Measurements from ENCODE around the gene RAE1.

The RAE1 gene

DNA sequence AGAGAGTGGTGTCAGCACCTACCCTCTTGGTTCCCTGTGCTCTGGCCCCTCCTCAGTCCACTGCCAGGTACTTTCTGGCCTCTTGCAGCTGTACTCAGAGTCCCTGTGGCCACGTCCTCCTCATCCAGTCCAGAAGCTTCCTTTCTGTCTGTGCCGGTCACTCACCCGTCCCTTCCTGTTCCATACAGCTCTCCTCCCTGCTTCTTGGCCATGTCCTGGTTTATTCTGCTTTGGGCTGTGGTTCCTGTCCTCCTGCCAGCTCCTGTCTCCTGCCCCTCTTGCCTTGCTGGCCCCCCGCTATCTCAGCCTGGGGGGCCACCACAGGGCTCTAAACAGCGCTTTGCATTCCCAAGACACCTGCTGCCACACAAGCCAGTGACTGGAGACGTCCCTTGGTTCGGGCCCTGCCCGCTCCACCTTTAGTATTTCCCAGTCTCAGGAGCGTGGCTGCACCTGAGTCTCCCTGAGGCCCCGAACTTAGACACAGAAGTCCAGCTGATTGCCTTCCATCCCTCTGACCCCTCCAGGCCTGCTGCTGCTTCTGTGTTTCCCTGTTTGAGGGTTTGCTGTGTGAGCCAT, 24.7 kb downstream of the RAE1 start:
- Histone ChIP-seq H3K14ac (ENCODE audit: low read length) (no peak overlapping the region), H3K4ac (ENCODE audit: low read depth, low read length) (no peak overlapping the region), H4K12ac (ENCODE audit: low read depth, low read length) (no peak overlapping the region), H3K4me2 (ENCODE audit: low read length) (no peak overlapping the region), H2BK5ac (ENCODE audit: low read depth, low read length, poor library complexity) (no peak overlapping the region), H4K91ac (ENCODE audit: low read depth, low read length) (no peak overlapping the region), H3K79me2 (ENCODE audit: control insufficient read depth, insufficient read depth, low read length, poor library complexity) (no peaks in the 10 kb centered on the region), H3K4me1 (ENCODE audit: control insufficient read depth in 1 of 2, insufficient read depth in 2 of 2, low read length in 2 of 2) (no peaks in the 10 kb centered on the region), H3K18ac (ENCODE audit: low read length) (no peak overlapping the region), H3K23ac (ENCODE audit: low read length) (no peak overlapping the region), H2AFZ (ENCODE audit: insufficient read depth, low read length, poor library complexity) (no peak overlapping the region), H3K27me3 (ENCODE audit: insufficient read depth, low read length) (no peaks in the 10 kb centered on the region), H3K36me3 (ENCODE audit: control insufficient read depth in 1 of 2, insufficient read depth in 2 of 2, low read length in 2 of 2) (peaks cover 54 to 74% of the 10 kb centered on the region in 2 experiments), H2AK5ac (ENCODE audit: low read length) (no peak overlapping the region), H4K8ac (ENCODE audit: low read depth, low read length) (no peak overlapping the region), H3K9me3 (ENCODE audit: insufficient read depth, low read depth, low read length) (peaks cover 2% of the 10 kb centered on the region), H2BK12ac (ENCODE audit: low read length) (no peak overlapping the region), H3K27ac (ENCODE audit: low read depth, low read length) (no peak overlapping the region), H2BK120ac (ENCODE audit: insufficient read depth, low read length, poor library complexity) (no peak overlapping the region), H3K79me1 (ENCODE audit: low read length) (no peaks in the 10 kb centered on the region), H3K4me3 (ENCODE audit: low read depth, low read length) (no peak overlapping the region), H3K9ac (ENCODE audit: low read length) (no peak overlapping the region)
- DNase-seq = no peak
- no CpG with 5 or more reads among the region's 10 CpGs for WGBS (ENCODE audit: extremely low coverage, insufficient coverage, insufficient read length)

DNA sequence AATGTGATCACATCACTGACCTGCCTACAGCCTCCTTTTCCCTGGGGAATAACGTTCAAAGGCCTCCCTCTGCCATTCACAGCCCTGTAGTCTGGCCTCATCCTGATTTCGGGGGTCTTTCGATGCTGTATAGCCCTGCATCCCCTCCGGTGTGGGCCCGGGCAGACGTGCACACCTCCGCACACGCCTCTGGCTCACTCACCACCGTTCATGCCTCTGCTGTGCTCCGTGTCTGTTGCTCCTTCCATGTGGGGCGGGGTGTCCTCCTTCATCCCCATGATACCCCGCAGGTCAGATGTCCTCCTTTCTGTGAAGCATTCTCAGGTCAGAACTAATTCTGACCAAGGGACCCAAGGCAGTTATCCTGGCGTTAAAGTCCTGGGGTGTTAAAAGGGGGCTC, 26.3 kb downstream of the RAE1 start:
- Histone ChIP-seq H2AK5ac (ENCODE audit: low read length) (no peak overlapping the region), H3K4ac (ENCODE audit: low read depth, low read length) (no peak overlapping the region), H2BK5ac (ENCODE audit: low read depth, low read length, poor library complexity) (no peak overlapping the region), H4K12ac (ENCODE audit: low read depth, low read length) (no peak overlapping the region), H3K79me2 (ENCODE audit: control insufficient read depth, insufficient read depth, low read length, poor library complexity) (no peaks in the 10 kb centered on the region), H4K91ac (ENCODE audit: low read depth, low read length) (no peak overlapping the region), H4K8ac (ENCODE audit: low read depth, low read length) (no peak overlapping the region), H3K4me3 (ENCODE audit: low read depth, low read length) (peak overlapping the region; percentile 13), H3K27me3 (ENCODE audit: insufficient read depth, low read length) (no peaks in the 10 kb centered on the region), H3K79me1 (ENCODE audit: low read length) (no peaks in the 10 kb centered on the region), H3K27ac (ENCODE audit: low read depth, low read length) (no peak overlapping the region), H3K9me3 (ENCODE audit: insufficient read depth, low read depth, low read length) (peaks cover 2% of the 10 kb centered on the region), H2BK12ac (ENCODE audit: low read length) (no peak overlapping the region), H2BK120ac (ENCODE audit: insufficient read depth, low read length, poor library complexity) (no peak overlapping the region), H3K23ac (ENCODE audit: low read length) (no peak overlapping the region), H3K18ac (ENCODE audit: low read length) (no peak overlapping the region), H3K36me3 (ENCODE audit: control insufficient read depth in 1 of 2, insufficient read depth in 2 of 2, low read length in 2 of 2) (peaks cover 47 to 58% of the 10 kb centered on the region in 2 experiments), H3K4me2 (ENCODE audit: low read length) (no peak overlapping the region), H3K14ac (ENCODE audit: low read length) (no peak overlapping the region), H3K4me1 (ENCODE audit: control insufficient read depth in 1 of 2, insufficient read depth in 2 of 2, low read length in 2 of 2) (no peaks in the 10 kb centered on the region), H2AFZ (ENCODE audit: insufficient read depth, low read length, poor library complexity) (no peak overlapping the region), H3K9ac (ENCODE audit: low read length) (no peak overlapping the region)
- DNase-seq = no peak
- WGBS (ENCODE audit: extremely low coverage, insufficient coverage, insufficient read length) = no CpG with 5 or more reads among the region's 13 CpGs

DNA sequence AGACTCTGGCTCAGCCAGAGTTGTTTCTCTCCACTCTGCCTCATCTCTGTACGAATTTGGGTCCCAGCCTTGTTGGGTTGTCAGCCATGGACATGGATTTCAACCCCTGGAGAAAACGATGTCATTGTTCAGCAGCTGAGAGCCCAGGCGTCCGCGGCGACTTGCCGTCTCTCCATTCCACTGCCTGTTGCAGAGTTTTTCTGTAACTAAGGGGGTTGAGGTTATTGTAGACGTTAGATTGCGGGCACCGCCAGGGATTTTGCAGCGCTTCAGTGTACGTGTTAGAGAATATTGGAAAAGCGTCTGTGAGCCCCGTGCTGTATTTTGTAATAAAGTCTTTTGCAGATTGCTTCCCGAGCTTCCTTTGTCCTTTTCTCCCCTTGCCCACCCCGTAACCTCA, 27.1 kb downstream of the RAE1 start:
- Histone ChIP-seq H3K27ac (ENCODE audit: low read depth, low read length) (no peak overlapping the region), H3K79me2 (ENCODE audit: control insufficient read depth, insufficient read depth, low read length, poor library complexity) (no peaks in the 10 kb centered on the region), H3K14ac (ENCODE audit: low read length) (no peak overlapping the region), H2AK5ac (ENCODE audit: low read length) (no peak overlapping the region), H2BK12ac (ENCODE audit: low read length) (no peak overlapping the region), H3K23ac (ENCODE audit: low read length) (no peak overlapping the region), H3K4me1 (ENCODE audit: control insufficient read depth in 1 of 2, insufficient read depth in 2 of 2, low read length in 2 of 2) (no peaks in the 10 kb centered on the region), H3K27me3 (ENCODE audit: insufficient read depth, low read length) (no peaks in the 10 kb centered on the region), H3K4ac (ENCODE audit: low read depth, low read length) (no peak overlapping the region), H4K8ac (ENCODE audit: low read depth, low read length) (no peak overlapping the region), H3K36me3 (ENCODE audit: control insufficient read depth in 1 of 2, insufficient read depth in 2 of 2, low read length in 2 of 2) (peaks cover 40 to 51% of the 10 kb centered on the region in 2 experiments), H3K4me2 (ENCODE audit: low read length) (no peak overlapping the region), H3K79me1 (ENCODE audit: low read length) (no peaks in the 10 kb centered on the region), H2AFZ (ENCODE audit: insufficient read depth, low read length, poor library complexity) (no peak overlapping the region), H4K12ac (ENCODE audit: low read depth, low read length) (no peak overlapping the region), H3K9ac (ENCODE audit: low read length) (no peak overlapping the region), H3K9me3 (ENCODE audit: insufficient read depth, low read depth, low read length) (no peaks in the 10 kb centered on the region), H4K91ac (ENCODE audit: low read depth, low read length) (no peak overlapping the region), H3K4me3 (ENCODE audit: low read depth, low read length) (no peak overlapping the region), H2BK5ac (ENCODE audit: low read depth, low read length, poor library complexity) (no peak overlapping the region), H2BK120ac (ENCODE audit: insufficient read depth, low read length, poor library complexity) (no peak overlapping the region), H3K18ac (ENCODE audit: low read length) (no peak overlapping the region)
- no CpG with 5 or more reads among the region's 16 CpGs for WGBS (ENCODE audit: extremely low coverage, insufficient coverage, insufficient read length)
- no peak for DNase-seq

DNA sequence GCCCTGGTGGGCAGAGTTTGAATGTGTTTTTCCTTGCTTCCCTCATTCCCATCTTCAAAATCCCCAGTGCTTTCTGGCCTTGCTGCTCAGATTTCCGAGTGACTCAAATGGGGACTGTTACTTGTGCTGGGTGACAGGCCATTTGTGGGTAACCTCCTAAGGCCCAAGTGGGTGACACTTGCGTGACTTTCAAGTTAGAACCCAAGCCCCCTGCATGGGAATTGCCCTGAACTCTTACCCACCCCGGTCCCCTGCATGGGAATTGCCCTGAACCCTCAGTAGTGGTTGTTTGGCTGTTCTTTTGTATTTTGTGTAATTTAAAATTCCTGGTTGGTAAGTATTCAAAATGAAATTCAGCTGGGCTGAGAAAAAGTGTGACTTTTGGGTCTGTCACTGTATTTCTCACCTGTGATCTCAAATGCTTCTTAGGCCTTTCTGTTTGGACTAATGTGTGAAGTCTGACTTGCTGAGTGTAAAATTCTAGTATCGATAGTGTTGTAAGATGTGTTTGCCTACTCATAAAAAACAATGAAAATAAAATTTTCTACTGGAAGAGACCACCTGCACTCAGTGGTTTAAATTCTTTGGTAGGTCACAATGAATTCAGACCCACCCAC, 27.7 kb downstream of the RAE1 start:
- no peak for DNase-seq
- Histone ChIP-seq H2BK5ac (ENCODE audit: low read depth, low read length, poor library complexity) (no peak overlapping the region), H3K4me3 (ENCODE audit: low read depth, low read length) (no peak overlapping the region), H2BK120ac (ENCODE audit: insufficient read depth, low read length, poor library complexity) (no peak overlapping the region), H3K4me2 (ENCODE audit: low read length) (no peak overlapping the region), H2AFZ (ENCODE audit: insufficient read depth, low read length, poor library complexity) (no peak overlapping the region), H3K27ac (ENCODE audit: low read depth, low read length) (no peak overlapping the region), H3K36me3 (ENCODE audit: control insufficient read depth in 1 of 2, insufficient read depth in 2 of 2, low read length in 2 of 2) (peaks cover 40 to 46% of the 10 kb centered on the region in 2 experiments), H4K12ac (ENCODE audit: low read depth, low read length) (no peak overlapping the region), H3K4me1 (ENCODE audit: control insufficient read depth in 1 of 2, insufficient read depth in 2 of 2, low read length in 2 of 2) (no peaks in the 10 kb centered on the region), H3K18ac (ENCODE audit: low read length) (no peak overlapping the region), H4K8ac (ENCODE audit: low read depth, low read length) (no peak overlapping the region), H3K79me2 (ENCODE audit: control insufficient read depth, insufficient read depth, low read length, poor library complexity) (no peaks in the 10 kb centered on the region), H3K23ac (ENCODE audit: low read length) (no peak overlapping the region), H3K9me3 (ENCODE audit: insufficient read depth, low read depth, low read length) (no peaks in the 10 kb centered on the region), H3K27me3 (ENCODE audit: insufficient read depth, low read length) (no peaks in the 10 kb centered on the region), H4K91ac (ENCODE audit: low read depth, low read length) (no peak overlapping the region), H2BK12ac (ENCODE audit: low read length) (no peak overlapping the region), H3K14ac (ENCODE audit: low read length) (no peak overlapping the region), H3K9ac (ENCODE audit: low read length) (no peak overlapping the region), H3K79me1 (ENCODE audit: low read length) (no peaks in the 10 kb centered on the region), H3K4ac (ENCODE audit: low read depth, low read length) (no peak overlapping the region), H2AK5ac (ENCODE audit: low read length) (no peak overlapping the region)
- WGBS (ENCODE audit: extremely low coverage, insufficient coverage, insufficient read length) = no CpG with 5 or more reads among the region's 4 CpGs
